Metanephros (tissue), 1 donor: ENCODE results near the gene FBXL14. TPM values are rescaled to one million over a fixed set of nuclear protein-coding genes. Genes with fewer than 3 reads are reported as not detected.

Experiments
- total RNA-seq: library from RNA; depleted of rRNA; stranded (reverse); fragments of >200 nt; gene quantifications from one replicate; pipeline ENCODE4 v1.2.3, GENCODE V29; 2014

The FBXL14 gene
- 20.1 TPM for total RNA-seq

GRCh38 chr12:1594261-1595025 lies at the start of gene FBXL14:
Gene FBXL14, minus strand, starts transcription at chr12:1594581. Its CDS starts 515 bp downstream, at chr12:1594066.

DNA sequence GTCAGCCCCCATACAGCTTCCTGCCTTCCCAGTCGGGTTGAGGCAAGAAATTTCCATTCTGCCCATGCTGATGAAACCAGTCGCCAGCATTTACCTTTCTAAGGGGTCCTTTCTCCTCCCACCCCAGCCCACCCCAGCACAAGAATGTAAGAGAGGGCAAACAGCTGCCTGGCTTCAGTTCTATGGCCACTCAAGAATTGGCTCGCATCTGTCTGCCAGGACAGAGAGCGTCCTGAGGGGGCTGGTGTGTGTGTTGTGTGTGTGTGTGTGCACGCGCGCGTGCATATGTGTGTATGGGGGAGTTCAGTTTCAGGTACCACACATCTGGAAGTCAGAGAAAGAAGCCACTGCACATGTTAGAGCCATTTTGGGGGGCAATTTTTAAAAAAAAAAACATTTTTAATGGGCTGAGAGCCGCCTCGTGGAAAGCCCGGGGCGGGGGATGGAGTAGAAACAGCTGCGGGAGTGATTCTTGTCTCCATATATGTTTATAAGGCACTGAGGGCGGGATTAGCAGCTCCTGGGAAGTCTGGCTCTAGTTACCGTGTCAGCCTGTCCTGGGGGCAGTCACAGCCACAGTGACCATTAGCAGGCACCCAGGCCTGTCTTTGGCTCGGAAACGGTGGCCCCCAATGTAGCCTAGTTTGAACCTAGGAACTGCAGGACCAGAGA lies 34.4 kb upstream of the FBXL14 start, which contains the start of gene WNT5B:
TSS of gene WNT5B (plus strand) at position 566 of the 672 bp plus-strand sequence. CDS start 2,124 bp downstream, outside the sequence.

Other genes starting within 250 kb of the FBXL14 start
- 15.3 TPM for gene WNT5B, start 34.6 kb upstream of the FBXL14 start, total RNA-seq
- gene ADIPOR2, start 96.5 kb upstream of the FBXL14 start, total RNA-seq: 36.4 TPM
- gene LRTM2, start 226.0 kb upstream of the FBXL14 start, total RNA-seq: 0.35 TPM